ENCODE data around the gene MB21D2.

The MB21D2 gene

DNA sequence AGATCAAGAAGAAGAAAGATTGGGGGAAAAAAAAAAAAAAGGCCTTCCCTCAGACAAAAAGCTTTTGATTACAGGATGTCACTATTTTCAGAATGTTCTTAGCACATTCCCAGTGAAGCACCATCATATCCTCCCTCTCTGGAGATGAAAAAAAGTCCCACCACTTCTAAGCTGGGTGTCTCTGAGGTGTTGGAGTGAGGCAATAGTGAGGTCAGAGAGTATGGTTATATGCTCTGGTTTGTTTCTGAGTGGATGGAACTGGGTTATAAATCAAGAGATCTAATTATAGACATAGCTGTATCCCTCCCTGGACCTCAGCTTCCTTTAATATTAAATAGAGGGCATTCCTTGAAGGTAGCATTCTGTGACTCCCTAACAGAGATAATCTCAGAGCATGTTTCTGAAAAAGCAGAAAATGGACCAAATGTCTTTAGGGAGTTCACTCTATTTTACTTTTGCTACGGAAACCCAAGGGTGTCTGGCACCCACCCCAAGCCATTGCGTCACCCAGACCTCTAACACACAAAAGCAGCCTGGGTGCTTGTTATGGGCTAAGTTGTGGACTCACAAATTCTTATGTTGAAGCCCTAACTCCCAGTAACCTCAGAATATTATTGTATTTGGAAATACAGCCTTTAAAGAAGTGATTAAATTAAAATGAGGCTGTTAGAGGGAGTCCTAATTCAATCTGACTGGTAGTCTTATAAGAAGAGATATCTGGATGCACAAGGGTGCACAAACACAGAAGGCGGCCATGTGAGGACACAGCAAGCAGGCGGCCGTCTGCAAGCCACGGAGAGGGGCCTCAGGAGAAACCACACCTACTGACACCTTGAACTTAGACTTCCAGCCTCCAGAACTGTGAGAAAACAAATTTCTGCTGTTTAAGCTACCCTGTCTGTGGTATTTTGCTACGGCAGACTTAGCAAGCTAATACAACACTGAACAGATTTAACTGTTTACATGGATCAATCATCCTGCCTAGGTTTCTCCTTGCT is 81.5 kb downstream of the MB21D2 start:
- DNase-seq (ENCODE audit: low read depth in 1 of 2, low spot score in 1 of 2) = no peak

DNA sequence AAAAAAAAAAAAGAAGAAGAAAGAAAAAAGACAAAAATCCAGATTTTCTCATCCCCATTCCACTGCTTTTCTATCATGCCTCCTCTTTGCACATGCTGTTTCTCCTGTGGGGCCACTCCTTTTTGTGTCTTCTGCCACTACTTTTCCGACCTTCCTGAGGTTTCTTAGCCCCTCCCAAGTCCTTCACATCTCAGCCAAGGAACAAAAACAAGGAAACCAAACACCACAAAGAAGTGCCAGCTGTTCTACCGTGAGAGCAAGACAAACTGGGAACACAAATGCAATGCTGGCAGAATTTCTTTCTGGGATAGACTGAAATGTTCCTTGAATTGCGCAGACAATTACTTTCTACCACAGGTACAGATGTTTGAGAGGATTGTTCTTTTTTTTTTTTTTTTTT is 83.2 kb downstream of the MB21D2 start:
- DNase-seq (ENCODE audit: low read depth in 1 of 2, low spot score in 1 of 2) = no peak

DNA sequence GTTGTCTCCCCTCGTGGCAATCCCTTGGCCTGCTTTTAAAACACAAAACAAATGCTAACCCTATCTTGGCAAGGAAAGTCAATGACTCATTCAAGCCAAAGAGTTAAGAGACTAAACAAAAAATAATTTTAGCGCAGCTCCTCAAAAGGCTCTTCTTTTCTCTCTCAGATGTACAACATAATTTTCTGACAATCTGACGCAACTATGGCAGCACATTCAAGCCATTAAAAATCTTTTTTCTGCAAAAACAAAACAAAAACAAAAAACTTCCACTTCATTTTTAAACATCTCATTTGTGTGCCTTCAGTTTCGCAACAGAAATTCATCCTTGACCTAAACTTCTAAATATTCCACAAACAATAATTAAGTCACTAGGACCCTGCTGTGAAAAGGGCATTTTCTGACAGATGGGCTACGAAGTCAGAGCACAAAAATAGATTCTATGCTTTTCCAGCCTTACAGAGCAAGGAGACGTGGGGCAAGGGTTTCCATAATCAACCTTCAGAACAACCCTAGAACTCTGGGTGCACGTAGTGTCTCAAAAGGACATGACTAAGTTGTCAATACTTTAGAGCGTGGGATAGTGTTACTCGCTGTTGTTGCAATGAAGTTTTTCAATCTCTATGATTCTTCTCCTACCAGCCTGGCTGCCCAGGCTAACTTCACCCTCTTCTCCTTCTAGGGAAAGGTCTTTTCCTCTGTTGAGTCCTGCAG is 84.3 kb downstream of the MB21D2 start:
- no peak for DNase-seq (ENCODE audit: low read depth in 1 of 2, low spot score in 1 of 2)

DNA sequence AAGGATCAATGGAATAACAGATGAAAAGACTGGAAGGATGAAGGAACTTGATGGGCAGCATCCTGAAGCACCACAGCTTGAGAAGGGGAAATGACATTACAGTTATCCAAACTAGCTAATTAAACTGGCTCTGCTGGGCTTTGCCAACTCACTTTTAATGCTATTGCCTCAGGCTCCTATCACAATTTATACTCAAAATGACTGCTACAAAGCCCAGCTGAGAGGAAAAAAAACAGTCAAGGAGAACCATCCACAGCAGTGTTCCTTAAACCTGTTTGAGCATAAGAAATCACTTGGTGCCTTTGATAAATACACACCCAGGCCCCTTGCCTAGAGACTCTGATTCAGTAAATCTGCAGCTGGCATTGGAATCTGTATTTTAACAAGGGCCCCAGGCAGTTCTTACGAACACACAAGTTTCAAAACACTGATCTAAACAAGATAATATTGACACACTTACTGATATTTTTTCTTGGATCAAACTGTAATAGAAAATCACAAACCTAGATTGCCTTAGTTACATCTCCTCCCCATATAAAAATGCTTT is 85.8 kb downstream of the MB21D2 start:
- no peak for DNase-seq (ENCODE audit: low read depth in 1 of 2, low spot score in 1 of 2)

DNA sequence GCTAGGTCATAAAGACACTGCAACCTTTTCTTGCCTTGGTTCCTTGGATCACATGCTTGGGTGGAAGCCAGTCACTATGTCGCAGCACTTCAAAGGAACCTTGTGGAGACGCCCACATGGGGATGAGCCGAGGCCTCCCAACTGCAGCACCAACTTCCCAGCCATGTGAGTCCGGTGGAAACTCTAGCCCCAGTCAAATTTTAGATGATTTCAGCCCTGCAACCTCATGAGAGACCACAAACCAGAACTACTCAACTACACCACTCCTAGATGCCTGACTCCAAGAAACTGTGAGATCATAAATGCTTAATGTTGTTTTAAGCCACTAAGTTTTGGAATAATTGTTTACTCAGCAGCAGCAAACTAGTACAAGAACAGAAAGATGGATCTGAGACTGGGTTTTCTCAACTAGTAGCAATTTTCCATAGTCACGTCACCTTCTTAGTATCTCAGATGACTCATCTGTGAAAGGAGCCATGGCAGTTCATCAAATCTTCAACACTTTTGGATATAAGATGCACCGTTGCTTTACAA is 86.5 kb downstream of the MB21D2 start:
- no peak for DNase-seq (ENCODE audit: low read depth in 1 of 2, low spot score in 1 of 2)

DNA sequence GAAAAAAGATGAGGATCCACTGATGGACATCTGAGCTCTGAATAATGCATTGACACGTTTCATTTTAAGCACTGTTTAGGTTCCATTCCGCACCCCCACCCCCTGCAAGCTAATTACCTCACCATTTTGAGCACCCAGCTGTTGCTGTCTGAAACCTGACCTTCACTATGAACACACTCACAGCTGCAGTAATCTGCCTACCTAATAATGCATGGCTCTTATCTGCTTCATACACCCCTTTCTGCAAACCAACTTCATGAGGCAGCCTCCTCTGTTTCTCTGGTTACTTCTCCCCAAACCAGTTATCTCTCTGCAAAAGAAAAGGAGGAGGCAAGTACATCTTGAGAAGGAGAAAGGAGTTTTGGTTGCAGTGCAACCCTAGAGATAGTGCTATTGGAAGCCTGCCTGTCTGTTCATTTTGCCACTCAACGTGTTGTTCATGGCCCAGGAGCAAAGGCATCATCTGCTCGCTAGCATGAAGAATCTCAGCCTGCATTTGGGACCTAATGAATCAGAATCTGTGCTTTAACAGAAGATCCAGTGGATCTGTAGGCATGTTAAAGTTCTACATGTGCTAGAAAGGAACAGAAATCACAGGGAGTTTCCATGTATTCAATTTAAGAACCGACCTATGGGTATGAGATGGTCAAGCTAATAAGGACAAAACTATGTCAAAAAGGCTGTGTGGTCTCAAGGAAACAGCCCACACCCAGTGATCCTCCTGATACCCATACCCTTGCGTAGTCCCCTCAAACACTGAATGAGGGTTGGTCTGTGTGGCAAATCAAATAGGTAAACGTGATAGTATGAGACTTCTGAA is 87.2 kb downstream of the MB21D2 start:
- DNase-seq (ENCODE audit: low read depth in 1 of 2, low spot score in 1 of 2) = no peak

DNA sequence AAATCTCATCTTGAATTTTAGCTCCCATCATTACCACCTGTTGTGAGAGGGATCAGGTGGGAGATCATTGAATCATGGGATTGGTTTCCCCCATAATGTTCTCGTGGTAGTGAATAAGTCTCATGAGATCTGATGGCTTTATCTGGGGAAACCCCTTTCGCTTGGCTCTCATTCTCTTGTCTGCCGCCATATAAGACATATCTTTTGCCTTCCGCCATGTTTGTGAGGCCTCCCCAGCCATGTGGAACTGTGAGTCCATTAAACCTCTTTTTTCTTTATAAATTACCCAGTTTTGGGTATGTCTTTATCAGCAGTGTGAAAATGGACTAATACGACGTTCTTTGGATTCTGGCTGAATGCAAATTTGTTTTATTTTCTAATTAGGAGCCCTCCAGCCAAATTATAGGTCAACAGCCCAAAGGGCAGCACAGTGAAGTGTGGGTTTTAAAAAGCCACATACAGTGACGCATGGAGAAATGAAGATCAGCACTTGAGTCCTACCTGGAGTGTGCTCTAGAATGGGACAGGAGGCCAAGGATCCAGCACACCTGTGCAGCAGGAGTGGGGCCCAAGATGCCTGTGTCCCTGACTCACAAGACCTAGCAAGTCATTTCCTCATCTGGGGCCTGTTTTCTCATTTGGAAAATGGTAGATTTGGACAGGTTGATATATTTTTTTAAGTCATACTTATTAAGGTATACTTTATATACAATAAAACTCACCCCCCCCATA is 89.6 kb downstream of the MB21D2 start:
- DNase-seq (ENCODE audit: low read depth in 1 of 2, low spot score in 1 of 2) = no peak

DNA sequence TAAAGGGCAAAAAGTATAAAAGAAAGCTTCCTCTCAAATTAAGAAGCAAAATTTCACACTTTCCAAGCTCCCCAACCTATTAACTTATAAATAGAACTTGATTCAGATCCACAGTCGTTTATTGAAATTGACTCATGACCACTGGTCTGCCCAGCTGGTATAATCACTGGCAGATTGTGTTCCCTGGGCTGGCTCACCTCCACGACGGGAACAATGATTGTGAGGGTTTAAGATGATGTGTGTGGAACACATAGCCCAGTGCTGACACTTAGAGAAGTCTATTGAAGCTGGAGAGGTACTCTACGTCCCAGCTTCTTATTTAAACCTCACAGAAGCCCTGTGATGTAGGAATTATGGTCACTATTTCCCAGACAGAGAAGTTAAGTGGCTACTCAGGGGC is 90.4 kb downstream of the MB21D2 start:
- no peak for DNase-seq (ENCODE audit: low read depth in 1 of 2, low spot score in 1 of 2)

DNA sequence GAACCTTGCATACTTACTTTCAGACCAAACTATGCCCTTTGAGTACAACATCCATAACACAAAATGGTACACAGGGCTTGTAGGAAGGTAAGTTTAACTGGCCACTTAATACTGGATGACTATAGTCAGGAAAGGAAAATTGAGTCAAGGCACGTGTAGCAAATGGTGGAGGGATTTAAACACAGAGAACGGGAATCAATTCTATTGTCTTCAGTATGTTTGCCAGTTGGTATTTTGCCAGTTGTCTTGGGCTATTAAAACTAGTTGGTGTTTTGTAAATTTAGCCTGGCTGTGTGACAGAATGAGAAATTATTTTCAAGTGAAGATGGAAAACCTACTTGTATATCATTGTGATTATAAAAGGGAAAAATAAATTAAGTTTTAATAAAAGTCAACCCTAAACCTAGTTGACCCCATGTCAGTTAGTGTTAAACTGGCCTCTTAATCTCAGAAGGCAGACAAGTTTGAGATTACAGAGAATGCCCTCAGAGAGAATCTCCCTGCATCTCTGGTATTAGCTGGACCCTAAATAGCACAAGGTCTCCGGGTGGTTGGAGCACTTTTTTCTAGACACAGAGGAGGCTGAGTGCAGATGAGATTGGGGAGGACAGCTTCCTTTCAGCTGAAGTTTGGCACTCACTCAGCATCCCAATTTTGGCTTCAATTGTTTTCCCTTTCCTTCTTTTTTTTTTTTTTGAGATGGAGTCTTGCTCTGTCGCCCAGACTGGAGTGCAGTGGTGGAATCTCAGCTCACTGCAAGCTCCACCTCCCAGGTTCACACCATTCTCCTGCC is 91.2 kb downstream of the MB21D2 start:
- DNase-seq (ENCODE audit: low read depth in 1 of 2, low spot score in 1 of 2) = no peak

DNA sequence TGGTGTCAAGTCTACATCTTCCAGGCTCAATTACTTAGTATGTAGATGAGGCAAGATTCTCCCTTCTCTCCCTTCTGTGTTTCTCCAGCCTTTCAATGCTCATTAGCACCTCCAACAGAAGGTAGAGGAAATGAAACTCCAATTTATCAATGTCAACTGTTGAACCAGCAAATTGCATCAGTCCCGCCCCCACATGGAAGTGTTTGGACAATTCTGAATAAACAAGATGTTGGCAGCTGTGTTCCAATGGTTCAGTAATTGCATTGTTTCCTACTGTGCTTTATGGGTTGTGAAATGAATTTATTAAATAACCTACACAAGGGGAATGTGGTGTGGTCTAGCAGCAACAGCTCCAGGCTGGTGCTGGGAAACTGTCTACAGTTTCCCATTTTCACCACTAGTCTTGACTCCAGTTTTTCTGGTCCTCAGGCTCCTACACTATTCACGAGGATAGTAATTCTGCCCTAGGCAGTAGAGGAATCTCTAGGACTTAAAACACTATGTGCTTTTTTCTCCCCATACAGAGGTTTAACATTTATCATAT is 91.9 kb downstream of the MB21D2 start:
- no peak for DNase-seq (ENCODE audit: low read depth in 1 of 2, low spot score in 1 of 2)

DNA sequence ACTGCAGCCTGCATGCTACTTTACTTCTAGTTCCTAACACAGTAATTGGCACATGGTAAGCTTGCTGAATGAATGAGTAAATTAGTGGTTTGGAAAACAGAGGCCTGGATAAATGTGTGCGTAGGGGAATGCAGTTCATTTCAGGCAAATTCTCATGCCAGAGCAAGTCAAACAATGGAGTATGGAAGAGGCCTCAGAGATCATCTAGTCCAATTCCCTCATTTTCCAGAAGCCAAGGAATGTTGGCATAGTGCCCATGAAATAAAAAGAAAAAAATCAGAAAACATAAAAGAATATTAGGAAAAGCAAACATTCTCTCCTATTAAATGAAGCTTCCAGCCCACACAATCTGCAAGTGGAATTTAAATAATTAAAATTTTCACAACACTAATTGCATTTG is 92.4 kb downstream of the MB21D2 start:
- no peak for DNase-seq (ENCODE audit: low read depth in 1 of 2, low spot score in 1 of 2)

DNA sequence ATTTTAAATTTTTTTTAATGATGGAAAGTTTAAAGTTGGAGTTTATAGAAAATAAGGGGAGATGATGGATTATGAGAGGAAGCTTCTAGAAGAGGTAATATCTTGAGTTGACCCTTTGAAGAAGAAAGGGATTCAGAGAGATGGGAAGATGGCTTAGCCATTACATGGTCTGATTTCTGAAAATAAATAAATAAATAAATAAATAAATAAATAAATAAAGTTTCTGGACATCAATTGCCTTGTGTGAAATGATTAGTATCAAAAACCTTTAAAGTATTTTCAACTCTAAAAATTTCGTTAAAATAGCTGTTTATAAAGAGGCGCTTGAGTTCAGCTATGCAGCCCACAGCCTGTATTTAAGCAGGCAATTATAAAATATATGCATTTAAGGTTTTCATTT is 93.3 kb downstream of the MB21D2 start:
- no peak for DNase-seq (ENCODE audit: low read depth in 1 of 2, low spot score in 1 of 2)

DNA sequence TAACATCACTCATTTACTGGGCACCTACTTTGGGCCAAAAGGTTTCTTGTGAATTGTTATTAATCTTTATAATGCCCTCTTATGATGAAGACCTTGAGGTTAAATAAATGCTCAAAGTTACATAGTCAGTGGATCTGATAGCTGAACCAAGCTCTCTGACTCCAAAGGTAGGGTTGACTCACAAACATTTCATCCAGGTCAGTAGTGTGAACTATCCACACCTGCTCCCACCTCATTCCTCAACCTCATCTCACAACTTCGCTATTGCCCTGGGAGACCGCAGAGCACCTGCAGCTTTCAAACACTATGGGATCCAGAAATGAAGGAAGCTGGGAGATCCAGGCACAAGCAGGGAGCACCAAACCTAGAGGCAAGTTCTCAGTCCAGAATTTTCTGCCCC is 96.5 kb downstream of the MB21D2 start:
- DNase-seq (ENCODE audit: low read depth in 1 of 2, low spot score in 1 of 2) = no peak

DNA sequence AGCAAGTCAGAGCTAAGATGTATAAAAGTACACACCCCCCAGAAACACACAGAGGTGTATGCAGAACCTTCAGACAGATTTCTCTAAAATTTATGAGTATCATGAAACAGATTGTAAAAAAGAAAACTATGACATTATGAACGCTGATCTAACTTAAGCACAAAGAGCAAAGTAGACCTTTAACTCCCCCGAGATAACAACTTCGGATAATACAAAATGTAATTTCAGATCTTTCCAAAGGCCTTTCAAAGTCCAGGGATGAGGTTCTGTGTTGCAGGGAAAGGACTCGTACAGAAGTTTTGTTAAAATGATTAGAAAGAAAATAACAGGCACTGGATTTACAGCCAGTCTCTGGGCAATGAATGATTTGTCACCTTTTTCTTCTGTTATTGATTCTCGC is 97.5 kb downstream of the MB21D2 start:
- no peak for DNase-seq (ENCODE audit: low read depth in 1 of 2, low spot score in 1 of 2)

DNA sequence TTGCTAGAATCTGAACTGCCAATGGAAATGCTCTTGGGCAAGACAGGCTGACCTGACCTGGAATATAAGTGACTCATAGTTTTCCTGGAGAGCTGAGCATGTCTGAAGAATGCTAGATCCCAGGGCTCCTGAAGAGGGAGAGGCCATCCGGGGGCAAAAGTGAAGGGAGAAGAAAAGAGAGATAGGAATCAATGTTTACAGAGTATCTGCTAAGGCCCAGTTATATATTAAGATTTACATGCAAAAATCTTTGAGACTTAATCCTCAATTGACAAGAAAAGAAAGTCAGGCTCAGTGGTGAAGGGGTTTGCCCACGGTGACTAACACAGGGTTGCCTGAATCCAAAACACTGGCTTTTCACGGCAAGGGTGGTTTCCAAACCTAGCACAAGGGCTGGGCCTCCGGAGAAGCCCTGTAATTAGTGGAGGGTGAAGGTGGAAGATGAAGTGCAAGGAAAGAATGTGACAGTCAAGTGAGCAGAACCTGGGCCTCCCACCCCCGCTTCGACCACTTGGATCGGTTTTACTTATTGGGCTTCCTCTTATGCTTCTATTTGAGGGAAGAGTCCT is 98.6 kb downstream of the MB21D2 start:
- DNase-seq (ENCODE audit: low read depth in 1 of 2, low spot score in 1 of 2) = peak in 1 of 2 donors; percentile 10

DNA sequence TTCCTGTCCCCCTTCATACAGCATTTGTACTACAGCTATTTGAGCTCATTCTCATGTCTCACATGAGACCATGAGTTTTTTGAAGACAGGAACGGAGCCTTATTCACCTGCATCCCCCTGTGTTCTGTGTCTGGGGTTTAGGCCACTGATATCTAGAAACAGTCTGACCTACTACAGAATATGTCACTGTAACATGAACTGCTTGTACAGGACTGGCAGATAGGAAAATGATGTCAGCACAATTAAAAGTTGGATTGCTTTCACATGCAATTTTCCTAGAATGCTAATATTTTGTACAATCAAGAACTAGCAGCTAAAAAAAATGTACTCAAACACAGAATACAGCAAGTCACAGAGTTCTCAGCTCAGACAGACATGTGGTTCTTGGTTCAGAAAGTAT is 99.5 kb downstream of the MB21D2 start:
- DNase-seq (ENCODE audit: low read depth in 1 of 2, low spot score in 1 of 2) = no peak

DNA sequence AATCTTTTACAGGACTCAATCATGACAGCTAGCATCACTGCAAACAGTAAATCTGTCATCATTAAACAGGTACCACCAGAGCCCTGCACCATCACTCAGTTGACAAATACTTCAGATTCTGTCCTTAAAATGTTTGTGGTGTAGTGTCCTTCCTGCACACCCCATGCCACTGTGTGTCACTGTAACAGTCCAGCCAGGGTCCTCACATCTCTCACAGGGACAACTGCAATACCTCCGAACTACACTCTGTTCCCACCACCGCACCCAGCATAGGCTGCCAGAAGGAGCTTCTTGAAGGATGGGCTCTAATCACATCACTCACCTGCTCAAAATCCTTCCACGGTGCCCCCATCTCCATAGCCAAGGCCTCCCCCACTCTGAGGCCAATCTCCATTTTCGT is 100.2 kb downstream of the MB21D2 start:
- DNase-seq (ENCODE audit: low read depth in 1 of 2, low spot score in 1 of 2) = no peak

DNA sequence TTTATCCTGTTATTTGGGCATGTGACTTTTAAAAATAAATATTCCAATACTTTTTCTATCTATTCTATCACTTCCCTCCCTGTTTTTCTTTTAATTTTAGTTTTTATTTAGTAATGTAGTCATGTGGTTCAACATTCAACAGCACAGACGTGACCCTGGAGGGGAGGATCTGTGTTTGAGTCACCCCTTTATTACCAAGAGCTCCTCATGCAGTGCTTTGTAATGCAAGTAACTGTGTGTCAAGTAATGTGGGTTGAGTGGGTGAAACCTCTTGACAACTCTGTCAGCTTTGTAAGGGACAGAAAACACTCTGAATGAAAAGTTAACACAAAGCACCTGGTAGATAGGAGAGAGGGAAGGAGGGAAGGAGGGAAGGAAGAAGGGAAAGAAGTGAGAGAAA is 100.6 kb downstream of the MB21D2 start:
- no peak for DNase-seq (ENCODE audit: low read depth in 1 of 2, low spot score in 1 of 2)

DNA sequence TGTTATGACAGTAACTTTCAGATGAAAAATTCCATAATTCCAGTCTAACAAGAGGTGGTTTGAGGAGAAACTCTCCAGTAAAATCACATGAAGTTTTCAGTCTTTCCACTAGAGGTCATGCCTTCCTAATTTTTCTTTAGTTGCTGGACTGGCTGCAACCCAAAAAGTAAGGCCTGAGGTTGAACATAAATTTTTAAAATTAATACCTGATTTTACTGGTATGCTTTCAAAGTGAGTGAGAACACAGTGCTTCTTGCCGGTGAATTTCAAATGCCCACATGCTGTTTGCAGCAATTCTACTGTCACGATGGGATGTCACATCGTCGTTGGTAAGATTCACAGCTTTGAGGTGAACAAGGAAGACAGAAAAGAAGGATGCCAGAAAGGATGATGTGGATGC is 101.3 kb downstream of the MB21D2 start:
- no peak for DNase-seq (ENCODE audit: low read depth in 1 of 2, low spot score in 1 of 2)
